IMR-90 (cell line): Measurements from ENCODE around the gene MPPED1.

Experiments used
- BHLHE40 ChIP-seq: fragments of 150-350 bp; IDR thresholded peaks from 2 replicates; pipeline ENCODE4 v1.6.1; 2016; ENCODE audit warnings: mild to moderate bottlenecking, low read depth, low read length
- CEBPB ChIP-seq: IDR thresholded peaks from 2 replicates; pipeline ENCODE4 v1.6.1; 2012; ENCODE audit warnings: low read depth, low read length, improper control_type of control experiment
- CTCF ChIP-seq: conservative IDR thresholded peaks from 2 replicates; pipeline ENCODE4 v1.5.1; 2012; ENCODE audit warnings: mild to moderate bottlenecking, low read depth, low read length, improper control_type of control experiment
- MXI1 ChIP-seq: IDR thresholded peaks from 2 replicates; pipeline ENCODE4 v1.6.1; 2012; ENCODE audit warnings: low read depth, mild to moderate bottlenecking, low read length, moderate library complexity, borderline replicate concordance
- POLR2A ChIP-seq: IDR thresholded peaks from 2 replicates; pipeline ENCODE4 v1.6.1; 2012; ENCODE audit warnings: mild to moderate bottlenecking, low read depth, low read length
- RAD21 ChIP-seq: IDR thresholded peaks from 2 replicates; pipeline ENCODE4 v1.6.1; 2012; ENCODE audit warnings: low read length, improper control_type of control experiment
- RCOR1 ChIP-seq: IDR thresholded peaks from 2 replicates; pipeline ENCODE4 v1.6.1; 2012; ENCODE audit warnings: mild to moderate bottlenecking, low read length, improper control_type of control experiment; ENCODE audit not compliant: insufficient replicate concordance
- RFX5 ChIP-seq: IDR thresholded peaks from 2 replicates; pipeline ENCODE4 v1.8.0; 2012; ENCODE audit warnings: low read depth, mild to moderate bottlenecking, low read length, moderate library complexity
- SMC3 ChIP-seq: fragments of 150-350 bp; IDR thresholded peaks from 2 replicates; pipeline ENCODE4 v1.6.1; 2016; ENCODE audit warnings: low read depth, mild to moderate bottlenecking, antibody characterized with exemption, low read length, moderate library complexity
- USF2 ChIP-seq: fragments of 150-350 bp; IDR thresholded peaks from 2 replicates; pipeline ENCODE4 v1.6.1; 2017; ENCODE audit warnings: mild to moderate bottlenecking, antibody characterized with exemption, low read length, low read depth

- TF ChIP-seq CTCF: no peak
- TF ChIP-seq CEBPB: no peak
- no peak for TF ChIP-seq POLR2A
- no peak for TF ChIP-seq USF2
- TF ChIP-seq MXI1: no peak
- no peak for TF ChIP-seq SMC3
- no peak for TF ChIP-seq BHLHE40
- TF ChIP-seq RAD21: no peak
- TF ChIP-seq RFX5: no peak
- TF ChIP-seq RCOR1: no peak
Measured at GRCh38 chr22:43482318-43482625, 70.5 kb downstream of the MPPED1 start.
